ENCODE data around the gene TAPBP. TPM values are rescaled to one million over a fixed set of nuclear protein-coding genes. Genes with fewer than 3 reads are reported as not detected.

The TAPBP gene
- total RNA-seq, 1 experiment from 2014 or later, result 28.2 TPM

- Mint-ChIP-seq H3K27ac (no peak overlapping the region), H3K9me3 (no peaks in the 10 kb centered on the region; a peak in 1 of 5 replicates), H3K27me3 (ENCODE audit: low read depth) (peaks cover 30% of the 10 kb centered on the region), H3K36me3 (ENCODE audit: insufficient read depth in 1 of 3, low read depth in 3 of 3) (peaks cover 9 to 25% (median 21%) of the 10 kb centered on the region in 3 experiments; a peak in 6 of 7 replicates), H3K4me3 (peak overlapping the region; percentile 74 to 83; a peak in 3 of 5 replicates), H3K4me1 (peaks cover 20 to 24% of the 10 kb centered on the region in 2 experiments)
- H3K9me3 ChIP-seq (ENCODE audit: control insufficient read depth, low read depth, low read length), result no peaks in the 10 kb centered on the region
- H3K27me3 ChIP-seq (ENCODE audit: insufficient read depth, low read length), result no peaks in the 10 kb centered on the region; the same call in 1 of the 2 replicates
- H3K14ac ChIP-seq (ENCODE audit: insufficient read depth, low read length), result no peak overlapping the region
- H2BK20ac ChIP-seq (ENCODE audit: low read depth, low read length, poor library complexity, severe bottlenecking), result no peak overlapping the region
- H3K9ac ChIP-seq (ENCODE audit: extremely low read depth, insufficient read length, low read length), result no peak overlapping the region
- H2BK120ac ChIP-seq (ENCODE audit: low read depth, low read length, poor library complexity, severe bottlenecking), result no peak overlapping the region
- no peak overlapping the region for H2BK12ac ChIP-seq (ENCODE audit: insufficient read length, low read depth, low read length)
- no peaks in the 10 kb centered on the region for H3K79me1 ChIP-seq (ENCODE audit: insufficient read depth, low read depth, low read length, poor library complexity, severe bottlenecking)
- no peak for DNase-seq
- H3K23ac ChIP-seq (ENCODE audit: insufficient read length, low read depth, low read length), result no peak overlapping the region
- no peak overlapping the region for H3K4ac ChIP-seq (ENCODE audit: low read depth, low read length)
- H4K8ac ChIP-seq (replicated peaks; ENCODE audit: insufficient read length, low read depth, low read length), result no peak overlapping the region
- no peaks in the 10 kb centered on the region; the same call in 1 of the 2 replicates for H3K4me1 ChIP-seq (ENCODE audit: insufficient read depth, low read length)
- H3K56ac ChIP-seq (ENCODE audit: insufficient read length, low read depth, low read length), result no peak overlapping the region
- no peak overlapping the region for H3K4me2 ChIP-seq (ENCODE audit: insufficient read depth, insufficient read length, low read length)
- no peak overlapping the region for H4K91ac ChIP-seq (ENCODE audit: insufficient read length, low read depth, low read length)
- WGBS (ENCODE audit: extremely low coverage, insufficient read length, low lambda C conversion rate), result no CpG with 5 or more reads among the region's 13 CpGs
- H3K18ac ChIP-seq (ENCODE audit: insufficient read length, low read depth, low read length), result no peak overlapping the region
- H3T11ph ChIP-seq (ENCODE audit: low read length), result no peak overlapping the region
- no peaks in the 10 kb centered on the region for H3K79me2 ChIP-seq (ENCODE audit: insufficient read depth, low read length)
- no peak overlapping the region for H2AK5ac ChIP-seq (ENCODE audit: insufficient read length, low read length)
- no peak overlapping the region for H2BK15ac ChIP-seq (ENCODE audit: low read depth, low read length)
- peaks cover 17% of the 10 kb centered on the region for H3K23me2 ChIP-seq (ENCODE audit: insufficient read length, low read depth, low read length, poor library complexity, severe bottlenecking)
- H2BK5ac ChIP-seq (ENCODE audit: insufficient read length, low read length), result no peak overlapping the region
- H2AFZ ChIP-seq (ENCODE audit: low read length), result no peak overlapping the region
- no peak overlapping the region for H3K27ac ChIP-seq (ENCODE audit: insufficient read length, low read depth, low read length)
- H4K5ac ChIP-seq (ENCODE audit: insufficient read length, low read depth, low read length), result no peak overlapping the region
- no peaks in the 10 kb centered on the region for H4K20me1 ChIP-seq (ENCODE audit: control insufficient read depth, insufficient read depth, insufficient read length)
- TF ChIP-seq CTCF (conservative IDR thresholded peaks at IDR 0.05), result no peak
Observed at GRCh38 chr6:33250731-33251130, 63.1 kb downstream of the TAPBP start.

Data from H9 (cell line).